H9 (cell line): ENCODE data around the gene CLCN6. TPM values are rescaled to one million over a fixed set of nuclear protein-coding genes. Genes with fewer than 3 reads are reported as not detected.

ENCODE experiments used
- DNase-seq: peaks from one replicate; pipeline ENCODE4 v3.0.0-alpha.2; 2017
- H2AFZ ChIP-seq: one replicate; pipeline ENCODE4 v1.6.1; 2013; ENCODE audit warnings: mild to moderate bottlenecking, low read length, control low read depth, moderate library complexity
- H2AK5ac ChIP-seq: 2 replicates; pipeline ENCODE4 v1.6.1; 2013; ENCODE audit warnings: low read length, control low read depth, mixed read lengths; ENCODE audit not compliant: insufficient read length
- H2BK120ac ChIP-seq: one replicate; pipeline ENCODE4 v1.6.1; 2013; ENCODE audit warnings: low read depth, mild to moderate bottlenecking, low read length, control low read depth, inconsistent platforms; ENCODE audit not compliant: poor library complexity, severe bottlenecking
- H2BK12ac ChIP-seq: 2 replicates; pipeline ENCODE4 v1.6.1; 2013; ENCODE audit warnings: low read length, control low read depth, mixed read lengths, low read depth; ENCODE audit not compliant: insufficient read length
- H2BK15ac ChIP-seq: 2 replicates; pipeline ENCODE4 v1.6.1; 2013; ENCODE audit warnings: low read depth, low read length, control low read depth
- H2BK20ac ChIP-seq: one replicate; pipeline ENCODE4 v1.6.1; 2013; ENCODE audit warnings: low read depth, mild to moderate bottlenecking, low read length, control low read depth, inconsistent platforms; ENCODE audit not compliant: poor library complexity, severe bottlenecking
- H2BK5ac ChIP-seq: 2 replicates; pipeline ENCODE4 v1.6.1; 2013; ENCODE audit warnings: low read length, control low read depth, mixed read lengths; ENCODE audit not compliant: insufficient read length
- H3K14ac ChIP-seq: 2 replicates; pipeline ENCODE4 v1.6.1; 2013; ENCODE audit warnings: low read length, control low read depth; ENCODE audit not compliant: insufficient read depth
- H3K18ac ChIP-seq: 2 replicates; pipeline ENCODE4 v1.6.1; 2013; ENCODE audit warnings: low read depth, mild to moderate bottlenecking, mixed read lengths, low read length, control low read depth; ENCODE audit not compliant: insufficient read length
- H3K23ac ChIP-seq: 2 replicates; pipeline ENCODE4 v1.6.1; 2013; ENCODE audit warnings: low read length, control low read depth, mixed read lengths, low read depth; ENCODE audit not compliant: insufficient read length
- H3K23me2 ChIP-seq: 2 replicates; pipeline ENCODE4 v1.6.1; 2013; ENCODE audit warnings: low read depth, mild to moderate bottlenecking, mixed read lengths, low read length, control low read depth; ENCODE audit not compliant: insufficient read length, poor library complexity, severe bottlenecking
- H3K27ac ChIP-seq: 2 replicates; pipeline ENCODE4 v1.5.1; 2013; ENCODE audit warnings: low read length, control low read depth, mixed read lengths, low read depth; ENCODE audit not compliant: insufficient read length
- H3K27me3 ChIP-seq: 2 replicates; pipeline ENCODE4 v1.6.1; 2013; ENCODE audit warnings: low read length, control low read depth, inconsistent platforms; ENCODE audit not compliant: insufficient read depth
- H3K4ac ChIP-seq: 2 replicates; pipeline ENCODE4 v1.6.1; 2013; ENCODE audit warnings: low read depth, mild to moderate bottlenecking, control low read depth, inconsistent platforms, low read length, moderate library complexity
- H3K4me1 ChIP-seq: 2 replicates; pipeline ENCODE4 v1.6.1; 2013; ENCODE audit warnings: low read length, control low read depth, inconsistent platforms; ENCODE audit not compliant: insufficient read depth
- H3K4me2 ChIP-seq: 2 replicates; pipeline ENCODE4 v1.6.1; 2013; ENCODE audit warnings: low read length, control low read depth, mixed read lengths; ENCODE audit not compliant: insufficient read length, insufficient read depth
- H3K56ac ChIP-seq: 2 replicates; pipeline ENCODE4 v1.6.1; 2013; ENCODE audit warnings: low read depth, mild to moderate bottlenecking, mixed read lengths, low read length, control low read depth; ENCODE audit not compliant: insufficient read length
- H3K79me1 ChIP-seq: 2 replicates; pipeline ENCODE4 v1.6.1; 2013; ENCODE audit warnings: low read depth, mild to moderate bottlenecking, moderate library complexity, low read length, control low read depth, inconsistent platforms; ENCODE audit not compliant: insufficient read depth, poor library complexity, severe bottlenecking
- H3K79me2 ChIP-seq: 2 replicates; pipeline ENCODE4 v1.6.1; 2013; ENCODE audit warnings: low read length, control low read depth, inconsistent platforms; ENCODE audit not compliant: insufficient read depth
- H3K9ac ChIP-seq: 2 replicates; pipeline ENCODE4 v1.6.1; 2013; ENCODE audit warnings: low read length, control low read depth, mixed read lengths; ENCODE audit not compliant: insufficient read length; ENCODE audit errors: extremely low read depth
- H3K9me3 ChIP-seq: one replicate; pipeline ENCODE4 v1.6.1; 2013; ENCODE audit warnings: low read depth, low read length, inconsistent platforms; ENCODE audit not compliant: control insufficient read depth
- H3T11ph ChIP-seq: one replicate; pipeline ENCODE4 v1.6.1; 2013; ENCODE audit warnings: mild to moderate bottlenecking, low read length, control low read depth, inconsistent platforms
- H4K20me1 ChIP-seq: one replicate; pipeline ENCODE4 v1.6.1; 2013; ENCODE audit not compliant: control insufficient read depth, insufficient read length, insufficient read depth
- H4K5ac ChIP-seq: 2 replicates; pipeline ENCODE4 v1.6.1; 2013; ENCODE audit warnings: low read depth, mild to moderate bottlenecking, mixed read lengths, low read length, control low read depth; ENCODE audit not compliant: insufficient read length
- H4K8ac ChIP-seq: replicated peaks from 2 replicates; pipeline ENCODE4 v1.6.1; 2013; ENCODE audit warnings: low read length, control low read depth, mixed read lengths, low read depth; ENCODE audit not compliant: insufficient read length
- H4K91ac ChIP-seq: 2 replicates; pipeline ENCODE4 v1.6.1; 2013; ENCODE audit warnings: low read depth, mild to moderate bottlenecking, moderate library complexity, mixed read lengths, low read length, control low read depth; ENCODE audit not compliant: insufficient read length
- H3K27ac Mint-ChIP-seq, 3 experiments: 2 replicates in 2 of 3; 3 replicates in 1 of 3; pipeline ENCODE4 v1.8.0; 2020 to 2021; ENCODE audit warnings: mixed read lengths in 3 of 3, mild to moderate bottlenecking in 1 of 3, moderate library complexity in 1 of 3
- H3K27me3 Mint-ChIP-seq: 2 replicates; pipeline ENCODE4 v1.8.0; 2021; ENCODE audit warnings: low read depth, mild to moderate bottlenecking, moderate library complexity, mixed read lengths
- H3K36me3 Mint-ChIP-seq, 3 experiments: 2 replicates in 2 of 3; 3 replicates in 1 of 3; pipeline ENCODE4 v1.8.0; 2020 to 2021; ENCODE audit warnings: low read depth in 3 of 3, mixed read lengths in 3 of 3; ENCODE audit not compliant: insufficient read depth in 1 of 3
- H3K4me1 Mint-ChIP-seq, 2 experiments: 2 replicates each; pipeline ENCODE4 v1.8.0; 2020; ENCODE audit warnings: mixed read lengths in 2 of 2
- H3K4me3 Mint-ChIP-seq, 2 experiments: 2 replicates in 1 of 2; 3 replicates in 1 of 2; pipeline ENCODE4 v1.8.0; 2020 to 2021; ENCODE audit warnings: mild to moderate bottlenecking in 2 of 2, mixed read lengths in 2 of 2, moderate library complexity in 1 of 2
- H3K9me3 Mint-ChIP-seq, 2 experiments: 2 replicates in 1 of 2; 3 replicates in 1 of 2; pipeline ENCODE4 v1.8.0; 2020; ENCODE audit warnings: mild to moderate bottlenecking in 2 of 2, mixed read lengths in 2 of 2, moderate library complexity in 1 of 2
- CTCF ChIP-seq: fragments of 200-600 bp; sonication (generic); conservative IDR thresholded peaks from 3 replicates; pipeline ENCODE4 v1.8.0; 2021; ENCODE audit warnings: antibody characterized with exemption, mild to moderate bottlenecking
- total RNA-seq: library from RNA; stranded (reverse); gene quantifications from 2 replicates; pipeline ENCODE4 v1.2.1, GENCODE V29; 2021

Gene CLCN6
- total RNA-seq, 1 experiment from 2014 or later = 20.5 TPM

- no peak overlapping the region for H2BK5ac ChIP-seq
- H3K27ac ChIP-seq = no peak overlapping the region
- H3K9ac ChIP-seq = no peak overlapping the region
- Mint-ChIP-seq H3K4me3 (no peak overlapping the region), H3K9me3 (no peaks in the 10 kb centered on the region), H3K27ac (no peak overlapping the region), H3K4me1 (no peaks in the 10 kb centered on the region), H3K27me3 (peaks cover 18% of the 10 kb centered on the region), H3K36me3 (no peaks in the 10 kb centered on the region)
- no peak overlapping the region for H3K4ac ChIP-seq
- H4K5ac ChIP-seq = no peak overlapping the region
- no peak for TF ChIP-seq CTCF
- H2BK120ac ChIP-seq = no peak overlapping the region
- H4K8ac ChIP-seq = no peak overlapping the region
- no peaks in the 10 kb centered on the region for H4K20me1 ChIP-seq
- no peak overlapping the region for H3K14ac ChIP-seq
- no peak overlapping the region for H2BK20ac ChIP-seq
- H2BK12ac ChIP-seq = no peak overlapping the region
- H2BK15ac ChIP-seq = no peak overlapping the region
- H3K4me1 ChIP-seq = no peaks in the 10 kb centered on the region
- H2AFZ ChIP-seq = no peak overlapping the region
- no peaks in the 10 kb centered on the region for H3K79me2 ChIP-seq
- no peak overlapping the region for H3K18ac ChIP-seq
- H3T11ph ChIP-seq = no peak overlapping the region
- no peak overlapping the region for H4K91ac ChIP-seq
- H3K23me2 ChIP-seq = no peaks in the 10 kb centered on the region
- no peak overlapping the region for H3K23ac ChIP-seq
- DNase-seq = no peak
- H3K27me3 ChIP-seq = no peaks in the 10 kb centered on the region
- no peaks in the 10 kb centered on the region for H3K9me3 ChIP-seq
- no peak overlapping the region for H3K4me2 ChIP-seq
- no peak overlapping the region for H3K56ac ChIP-seq
- no peak overlapping the region for H2AK5ac ChIP-seq
- no peaks in the 10 kb centered on the region for H3K79me1 ChIP-seq
Measured at GRCh38 chr1:11770011-11770410, 36.0 kb upstream of the CLCN6 start.
